COLO668 (cell line): Measurements from ENCODE around the gene CNOT6L.
"Not testable (repeated sequence)": the region's sequence is repeated elsewhere in the genome, so short reads cannot be mapped to it uniquely, and the experiment has no call there.

Experiments
- DNase-seq: peaks from one replicate; lab custom pipeline; 2025; ENCODE audit not compliant: unreplicated experiment; lab: John Stamatoyannopoulos, UW

Gene CNOT6L

GRCh38 chr4:77783895-77784294 is 35.3 kb downstream of the CNOT6L start:
- no peak for DNase-seq

DNA sequence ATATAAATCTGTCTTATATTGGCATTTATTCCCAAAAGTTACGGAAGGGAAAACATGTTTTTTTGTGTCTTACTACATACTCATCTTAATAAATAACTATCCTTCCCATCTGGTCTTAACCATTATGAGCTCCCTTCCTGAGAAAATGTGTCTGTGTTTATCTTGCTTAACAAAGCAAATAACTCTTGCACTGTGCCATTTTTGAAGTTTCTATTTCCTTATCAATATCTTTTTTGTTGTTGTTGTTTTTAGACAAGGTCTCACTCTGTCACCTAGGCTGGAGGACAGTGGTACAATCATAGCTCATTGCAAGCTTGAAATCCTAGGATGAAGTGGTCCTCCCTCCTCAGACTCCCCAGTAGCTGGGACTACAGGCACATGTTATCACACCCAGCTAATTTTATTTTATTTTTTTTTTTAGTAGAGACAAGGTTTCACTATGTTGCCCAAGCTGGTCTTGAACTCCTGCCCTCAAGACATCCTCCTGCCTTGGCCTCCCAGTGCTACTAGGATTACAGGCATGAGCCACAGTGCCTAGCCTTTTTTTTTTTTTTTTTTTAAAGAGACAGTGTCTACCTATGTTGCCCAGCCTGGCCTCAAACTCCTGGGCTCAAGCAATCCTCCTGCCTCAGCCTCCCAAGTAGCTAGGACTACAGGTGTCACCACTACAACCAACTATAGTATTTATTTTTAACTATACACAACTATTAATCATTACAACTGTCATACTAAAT is 36.9 kb downstream of the CNOT6L start:
- no peak for DNase-seq

DNA sequence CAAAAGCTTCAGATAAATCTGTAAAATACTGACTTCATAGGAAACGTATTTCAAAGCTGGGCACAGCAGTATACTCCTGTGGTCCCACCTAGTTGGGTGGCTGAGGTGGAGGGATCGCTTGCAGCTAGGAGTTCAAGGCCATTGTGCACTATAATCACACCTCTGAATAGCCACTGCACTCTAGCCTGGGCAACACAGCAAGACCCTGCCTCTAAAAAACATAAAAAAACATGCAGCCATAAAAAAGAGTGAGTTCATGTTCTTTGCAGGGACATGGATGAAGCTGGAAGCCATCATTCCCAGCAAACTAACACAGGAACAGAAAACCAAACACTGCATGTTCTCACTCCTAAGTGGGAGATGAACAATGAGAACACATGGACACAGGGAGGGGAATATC is 38.4 kb downstream of the CNOT6L start:
- DNase-seq = not testable (repeated sequence)

DNA sequence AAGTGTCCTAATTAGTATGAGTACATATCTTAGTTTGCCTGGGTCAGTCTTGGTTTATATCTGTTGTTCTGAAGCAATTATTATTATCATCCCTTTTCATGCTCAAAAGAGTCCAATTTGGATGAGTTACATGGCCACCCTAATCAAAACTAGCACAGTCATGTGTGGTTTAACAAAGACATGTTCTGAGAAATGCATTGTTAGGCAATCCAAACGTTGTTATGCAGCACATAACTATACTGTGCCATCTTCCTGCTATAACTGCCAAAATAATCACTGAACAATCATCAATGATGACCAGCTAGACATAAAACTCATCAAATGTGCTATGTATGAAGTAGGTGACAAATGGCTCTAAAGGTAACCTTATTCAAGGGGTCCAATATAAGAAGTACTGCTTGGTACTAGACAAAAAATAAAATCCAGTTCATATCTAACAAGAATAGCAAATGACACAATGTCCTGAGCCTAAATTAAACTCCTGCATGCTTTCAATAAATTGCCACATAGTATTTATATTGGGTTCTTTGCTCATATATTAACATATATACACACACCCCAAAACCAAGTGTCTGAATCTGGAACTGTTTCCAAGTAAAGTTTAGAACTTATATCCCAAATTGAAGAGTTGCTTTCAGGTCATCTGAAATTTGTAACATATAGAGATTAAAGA is 41.9 kb downstream of the CNOT6L start:
- no peak for DNase-seq

DNA sequence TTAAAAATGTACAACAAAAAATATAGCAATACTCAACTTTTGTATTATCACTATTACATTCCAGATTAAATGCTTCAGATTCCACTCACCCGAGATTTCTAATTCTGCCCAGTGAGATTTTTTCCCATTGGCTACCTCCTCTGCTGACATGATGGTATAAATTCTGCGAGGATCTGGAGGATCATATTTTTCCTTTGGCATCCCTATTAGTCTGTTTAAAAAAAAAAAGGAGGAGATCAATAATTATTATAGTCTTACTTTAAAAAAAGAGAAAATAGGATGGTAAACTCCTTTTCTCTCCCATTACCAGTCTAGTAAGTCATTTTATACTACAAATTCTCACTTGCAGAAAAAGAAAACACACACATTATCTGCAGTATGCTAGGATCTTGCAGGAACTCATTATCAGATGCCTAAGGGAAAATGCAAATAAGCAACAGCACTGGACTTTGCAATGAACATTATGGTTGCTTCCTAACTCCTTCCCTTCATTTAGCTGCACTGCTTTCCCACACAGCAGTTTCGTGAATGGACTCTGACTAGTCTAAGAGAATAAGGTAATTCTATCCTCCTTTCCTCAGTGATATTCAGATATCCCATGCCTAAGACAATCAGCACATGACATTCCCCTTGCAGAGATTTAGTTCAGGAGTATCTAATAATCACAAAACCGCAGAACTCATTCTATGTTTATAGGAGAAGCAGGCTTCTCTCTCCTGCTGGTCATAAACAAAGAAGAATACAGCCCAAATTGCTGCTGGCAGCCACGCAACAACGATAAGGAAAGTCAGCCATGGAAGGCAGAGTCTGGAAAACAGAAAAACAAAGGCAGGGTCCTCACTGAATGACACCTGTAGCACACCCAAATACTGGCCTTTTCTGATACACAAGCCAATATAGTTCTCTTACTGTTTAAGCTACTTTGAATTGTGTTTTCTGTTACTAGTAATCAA is 42.7 kb downstream of the CNOT6L start:
- no peak for DNase-seq

GRCh38 chr4:77773101-77773500 is 46.1 kb downstream of the CNOT6L start:
- no peak for DNase-seq

- DNase-seq = no peak
These were observed 47.6 kb downstream of the CNOT6L start for GRCh38 chr4:77771566-77771965.

DNA sequence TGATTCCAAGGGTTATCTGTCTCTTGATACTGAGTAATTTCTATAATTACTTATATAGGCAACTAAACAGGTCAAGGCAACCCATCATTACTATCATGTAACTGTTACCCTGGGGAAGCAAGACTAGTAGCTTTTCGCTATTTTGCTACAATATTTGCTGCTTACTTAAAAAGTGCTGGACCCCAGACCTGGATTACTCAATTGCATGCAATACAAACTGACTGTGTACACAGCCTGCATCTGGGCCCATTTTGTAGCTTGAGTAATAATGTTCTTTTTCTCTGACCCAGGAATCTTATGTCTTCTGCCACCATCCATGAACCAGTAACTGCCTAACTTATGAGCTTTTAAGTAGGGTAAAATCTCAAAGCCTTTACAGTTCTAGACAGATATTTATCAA is 53.4 kb downstream of the CNOT6L start:
- DNase-seq = no peak

DNA sequence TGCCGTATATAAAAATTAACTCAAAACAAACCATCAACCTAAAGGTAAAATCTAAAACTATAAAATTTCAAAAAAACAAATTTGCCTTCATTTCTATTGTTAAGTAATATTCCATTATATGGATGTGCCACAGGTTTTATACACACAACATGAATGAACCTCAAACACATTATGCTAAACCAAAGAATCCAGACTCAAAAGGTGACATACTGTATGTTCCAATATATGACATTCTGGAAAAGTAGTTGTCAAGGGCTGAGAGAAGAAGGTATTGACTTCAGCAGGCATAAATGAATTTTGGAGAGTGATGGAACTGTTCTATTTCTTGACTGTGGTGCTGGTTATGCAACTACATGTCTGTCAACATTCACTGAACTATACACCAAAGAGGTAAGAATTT is 56.6 kb downstream of the CNOT6L start:
- DNase-seq = no peak

- no peak for DNase-seq
These were observed 57.6 kb downstream of the CNOT6L start for GRCh38 chr4:77761595-77761994.

GRCh38 chr4:77758804-77759203 is 60.4 kb downstream of the CNOT6L start:
- no peak for DNase-seq

GRCh38 chr4:77751764-77752163 is 67.4 kb downstream of the CNOT6L start:
- DNase-seq = no peak

GRCh38 chr4:77745792-77746191 is 73.4 kb downstream of the CNOT6L start:
- DNase-seq = no peak

- no peak for DNase-seq
These were observed 77.1 kb downstream of the CNOT6L start for GRCh38 chr4:77742054-77742453.

DNA sequence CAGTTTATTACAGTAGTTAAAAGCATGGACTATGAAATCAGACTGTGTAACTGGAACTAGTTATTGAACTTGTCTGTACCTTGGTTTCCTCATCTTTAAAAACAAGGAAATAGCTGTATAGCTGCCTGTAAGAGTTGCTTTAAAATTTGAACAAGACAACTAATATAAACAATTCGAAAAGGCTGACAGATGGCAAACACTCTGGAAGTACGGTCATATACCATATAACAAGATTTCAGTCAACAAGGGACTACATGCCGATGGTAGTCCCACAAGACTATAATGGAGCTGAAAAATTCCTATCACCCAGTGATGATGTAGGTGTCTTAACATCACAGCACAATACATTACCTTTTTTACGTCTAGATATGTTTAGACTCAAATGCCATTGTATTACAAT is 78.7 kb downstream of the CNOT6L start:
- no peak for DNase-seq

- DNase-seq = peak; percentile 9
These were observed 84.2 kb downstream of the CNOT6L start for GRCh38 chr4:77734928-77735327.

DNA sequence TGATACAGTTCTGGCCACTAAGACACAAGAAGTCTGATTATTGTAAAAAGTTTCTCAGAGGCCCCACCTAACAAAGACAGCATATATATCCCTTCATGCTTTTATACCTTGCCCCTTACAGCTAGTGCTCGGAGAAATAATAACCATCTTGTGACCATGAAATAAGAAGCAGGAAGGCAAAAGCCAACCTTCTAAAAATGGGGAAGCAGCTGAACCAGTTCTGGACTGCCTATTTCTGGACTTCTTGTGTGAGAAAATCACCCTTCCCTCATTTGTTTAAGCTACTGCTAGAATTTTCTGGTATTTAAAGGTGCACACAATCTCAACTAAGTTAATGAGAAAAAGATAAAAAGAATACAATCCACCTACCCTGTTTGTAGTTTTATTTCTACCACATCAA is 87.5 kb downstream of the CNOT6L start:
- DNase-seq = no peak

DNA sequence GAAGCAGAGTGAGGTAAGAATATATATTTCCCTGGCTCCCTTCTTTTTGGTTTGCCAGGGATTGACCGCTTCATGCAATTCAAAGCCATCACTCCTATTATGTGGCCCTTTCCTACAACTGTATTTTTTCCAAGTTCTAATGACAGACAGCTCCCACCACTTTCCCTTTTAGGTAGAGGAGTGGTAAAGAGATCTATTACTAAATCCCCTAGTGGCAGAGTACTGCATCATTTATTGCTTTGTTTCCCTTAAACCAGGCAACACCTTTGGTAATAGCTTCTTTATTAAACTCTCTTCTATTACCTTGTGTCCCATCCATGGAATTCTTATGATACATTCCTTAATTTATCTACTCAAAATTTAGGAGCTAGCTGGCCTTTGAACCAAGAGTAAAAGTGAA is 90.7 kb downstream of the CNOT6L start:
- DNase-seq = no peak

- no peak for DNase-seq
These were observed 98.1 kb downstream of the CNOT6L start for GRCh38 chr4:77721073-77721472.

DNA sequence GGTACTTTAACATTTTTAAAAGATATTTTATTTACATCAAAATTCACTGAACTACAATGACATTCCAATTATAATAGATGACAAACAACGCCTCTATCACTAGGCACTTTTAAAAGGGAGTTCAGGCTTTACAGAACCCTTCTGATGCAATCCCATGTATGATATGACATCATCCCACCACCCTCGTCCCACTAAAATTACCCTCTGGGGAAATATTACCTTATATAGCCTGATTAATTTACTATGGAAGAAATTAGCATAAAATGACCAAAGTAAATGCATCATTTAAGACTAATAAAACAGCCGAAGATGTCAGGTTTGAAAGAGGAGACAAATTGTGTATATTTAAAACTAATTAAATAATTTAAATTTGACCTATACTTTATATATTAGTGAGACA is 100.7 kb downstream of the CNOT6L start:
- not testable (repeated sequence) for DNase-seq

DNA sequence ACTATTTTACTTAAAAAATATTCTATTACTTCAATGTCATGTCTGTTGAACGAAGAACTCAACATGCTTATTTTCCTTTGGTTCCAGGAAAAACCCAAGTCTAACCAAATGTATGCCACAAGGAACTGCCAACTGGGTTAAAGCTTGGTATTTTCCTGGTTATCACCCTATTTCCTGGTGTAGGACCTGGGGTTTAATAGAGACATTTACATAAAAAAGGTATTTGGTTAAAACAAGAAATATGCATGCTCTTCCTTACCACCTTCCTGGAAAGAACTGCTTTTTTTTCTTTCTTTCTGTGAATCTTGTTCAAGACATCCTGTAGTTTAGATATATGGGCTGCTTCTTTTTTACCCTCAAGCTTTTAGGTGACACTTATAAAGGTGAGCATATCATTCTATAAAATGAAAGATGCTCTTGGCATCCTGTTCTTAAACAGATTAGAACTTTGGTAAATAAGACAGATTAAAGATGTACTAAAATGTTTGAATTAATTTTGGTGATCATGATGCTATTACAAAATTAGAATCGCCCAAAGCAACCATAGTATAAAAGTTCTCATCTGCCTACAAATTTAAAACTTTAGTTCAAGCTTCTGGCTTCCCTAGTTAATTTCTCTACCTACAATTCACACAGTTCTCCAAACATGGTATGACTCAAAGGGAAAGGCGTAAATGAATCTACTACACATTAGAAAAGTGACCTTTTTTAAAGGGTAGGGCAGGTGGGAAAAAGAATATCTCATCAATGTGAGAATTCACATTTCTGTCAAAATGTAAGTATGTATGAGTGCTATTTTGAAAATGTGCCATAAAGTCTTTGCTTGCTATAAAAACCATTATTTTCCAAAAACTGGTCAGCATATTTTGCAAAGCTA is 103.5 kb downstream of the CNOT6L start:
- DNase-seq = no peak
